ENCODE results near the gene ATN1.

The ATN1 gene

DNA sequence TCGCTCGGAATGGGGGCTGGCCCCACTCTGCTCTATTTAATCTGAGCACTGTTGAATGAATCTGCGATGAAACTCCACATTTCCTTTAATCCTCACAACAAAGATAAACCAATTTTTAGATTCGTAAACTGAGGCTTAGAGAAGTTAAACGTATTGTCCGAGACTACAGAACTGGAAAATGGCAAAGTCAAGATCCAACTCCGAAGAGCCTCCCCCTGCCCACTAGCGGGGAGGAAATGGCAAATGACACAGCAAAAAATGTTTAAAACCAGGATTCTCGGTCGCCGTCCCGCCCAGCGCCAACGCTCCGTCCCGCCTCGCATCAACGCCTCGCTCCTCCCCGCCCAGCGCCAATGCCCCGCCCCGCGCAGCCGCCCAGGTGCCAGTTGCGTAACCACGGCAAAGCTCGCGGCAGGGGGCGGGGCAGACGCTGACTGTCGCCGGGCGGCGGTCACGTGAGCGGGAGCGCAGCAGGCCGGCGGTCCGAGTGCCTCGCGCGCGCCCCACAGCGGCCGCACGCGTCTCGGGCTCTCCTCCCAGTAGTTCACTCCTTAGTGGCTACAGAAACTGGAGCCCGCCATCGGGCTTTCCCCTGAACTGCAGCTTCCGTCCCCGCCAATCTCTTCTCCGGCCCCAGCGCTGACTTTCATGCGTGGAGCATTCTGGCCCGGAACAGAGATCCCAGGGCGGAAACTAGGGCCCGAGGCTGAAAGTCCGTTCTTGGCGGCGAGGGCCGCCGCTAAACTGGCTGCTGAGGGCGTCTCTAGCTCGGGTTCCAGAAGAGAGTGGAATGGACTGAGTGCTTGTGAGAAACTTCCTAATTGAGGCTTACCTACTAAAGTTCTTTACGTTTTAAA lies 36.7 kb upstream of the ATN1 start (continued):
- TF ChIP-seq ZNF132 (tag by site-specific recombination; IDR thresholded peaks at IDR 0.05; ENCODE audit: borderline replicate concordance) (0 out of 2 replicates have a peak, but pooled peaks have one; percentile 20), ZBTB10 (tag by site-specific recombination; IDR thresholded peaks at IDR 0.05) (no peak), KLF10 (tag by site-specific recombination; IDR thresholded peaks at IDR 0.05) (peak; percentile 91), ZBTB26 (tag by site-specific recombination; optimal IDR thresholded peaks at IDR 0.05) (peak; percentile 86), ZNF558 (tag by site-specific recombination; IDR thresholded peaks at IDR 0.05) (no peak), REPIN1 (tag by site-specific recombination; IDR thresholded peaks at IDR 0.05; ENCODE audit: low read depth) (no peak), ZNF10 (tag by site-specific recombination; IDR thresholded peaks at IDR 0.05) (no peak), ZNF626 (tag by site-specific recombination; IDR thresholded peaks at IDR 0.05) (no peak), GLIS2 (tag by site-specific recombination; IDR thresholded peaks at IDR 0.05) (peak; percentile 24; the same call in 1 of the 2 replicates), WT1 (tag by site-specific recombination; IDR thresholded peaks at IDR 0.05) (peak; percentile 19; the same call in 1 of the 2 replicates), EGR2 (tag by site-specific recombination; IDR thresholded peaks at IDR 0.05; ENCODE audit: low read depth) (peak; percentile 91), ZNF112 (tag by site-specific recombination; IDR thresholded peaks at IDR 0.05) (no peak), GLIS1 (tag by site-specific recombination; IDR thresholded peaks at IDR 0.05) (peak; percentile 62; the same call in 1 of the 2 replicates), ZBTB8A (tag by site-specific recombination; IDR thresholded peaks at IDR 0.05) (peak; percentile 95), KLF16 (tag by site-specific recombination; IDR thresholded peaks at IDR 0.05) (peak; percentile 57; the same call in 1 of the 2 replicates), ZNF670 (tag by site-specific recombination; IDR thresholded peaks at IDR 0.05; ENCODE audit: low read depth) (no peak), ZBTB20 (tag by site-specific recombination; IDR thresholded peaks at IDR 0.05) (peak; percentile 52; the same call in 1 of the 2 replicates), HOXA7 (CRISPR knock-in tag; IDR thresholded peaks at IDR 0.05; ENCODE audit: borderline replicate concordance) (no peak), GFI1B (tag by site-specific recombination; IDR thresholded peaks at IDR 0.05) (no peak), ZFHX2 (tag by site-specific recombination; conservative IDR thresholded peaks at IDR 0.05) (peak; percentile 96), ZNF571 (tag by site-specific recombination; IDR thresholded peaks at IDR 0.05) (no peak), ZNF677 (tag by site-specific recombination; IDR thresholded peaks at IDR 0.05) (no peak), ZEB2 (tag by site-specific recombination; IDR thresholded peaks at IDR 0.05) (peak; percentile 92), SETDB1 (IDR thresholded peaks at IDR 0.05; ENCODE audit: insufficient read length, low read length) (no peak), SP7 (tag by site-specific recombination; IDR thresholded peaks at IDR 0.05) (peak; percentile 84), ZNF24 (tag by site-specific recombination; IDR thresholded peaks at IDR 0.05) (peak; percentile 51; the same call in 1 of the 2 replicates)
- TF ChIP-seq, protein P1, sequence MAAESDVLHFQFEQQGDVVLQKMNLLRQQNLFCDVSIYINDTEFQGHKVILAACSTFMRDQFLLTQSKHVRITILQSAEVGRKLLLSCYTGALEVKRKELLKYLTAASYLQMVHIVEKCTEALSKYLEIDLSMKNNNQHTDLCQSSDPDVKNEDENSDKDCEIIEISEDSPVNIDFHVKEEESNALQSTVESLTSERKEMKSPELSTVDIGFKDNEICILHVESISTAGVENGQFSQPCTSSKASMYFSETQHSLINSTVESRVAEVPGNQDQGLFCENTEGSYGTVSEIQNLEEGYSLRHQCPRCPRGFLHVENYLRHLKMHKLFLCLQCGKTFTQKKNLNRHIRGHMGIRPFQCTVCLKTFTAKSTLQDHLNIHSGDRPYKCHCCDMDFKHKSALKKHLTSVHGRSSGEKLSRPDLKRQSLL (tag by site-specific recombination; IDR thresholded peaks at IDR 0.05): peak; percentile 70
- TF ChIP-seq, protein P2, sequence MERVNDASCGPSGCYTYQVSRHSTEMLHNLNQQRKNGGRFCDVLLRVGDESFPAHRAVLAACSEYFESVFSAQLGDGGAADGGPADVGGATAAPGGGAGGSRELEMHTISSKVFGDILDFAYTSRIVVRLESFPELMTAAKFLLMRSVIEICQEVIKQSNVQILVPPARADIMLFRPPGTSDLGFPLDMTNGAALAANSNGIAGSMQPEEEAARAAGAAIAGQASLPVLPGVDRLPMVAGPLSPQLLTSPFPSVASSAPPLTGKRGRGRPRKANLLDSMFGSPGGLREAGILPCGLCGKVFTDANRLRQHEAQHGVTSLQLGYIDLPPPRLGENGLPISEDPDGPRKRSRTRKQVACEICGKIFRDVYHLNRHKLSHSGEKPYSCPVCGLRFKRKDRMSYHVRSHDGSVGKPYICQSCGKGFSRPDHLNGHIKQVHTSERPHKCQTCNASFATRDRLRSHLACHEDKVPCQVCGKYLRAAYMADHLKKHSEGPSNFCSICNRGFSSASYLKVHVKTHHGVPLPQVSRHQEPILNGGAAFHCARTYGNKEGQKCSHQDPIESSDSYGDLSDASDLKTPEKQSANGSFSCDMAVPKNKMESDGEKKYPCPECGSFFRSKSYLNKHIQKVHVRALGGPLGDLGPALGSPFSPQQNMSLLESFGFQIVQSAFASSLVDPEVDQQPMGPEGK (tag by site-specific recombination; IDR thresholded peaks at IDR 0.05): peak; percentile 76
- TF ChIP-seq, protein P3, sequence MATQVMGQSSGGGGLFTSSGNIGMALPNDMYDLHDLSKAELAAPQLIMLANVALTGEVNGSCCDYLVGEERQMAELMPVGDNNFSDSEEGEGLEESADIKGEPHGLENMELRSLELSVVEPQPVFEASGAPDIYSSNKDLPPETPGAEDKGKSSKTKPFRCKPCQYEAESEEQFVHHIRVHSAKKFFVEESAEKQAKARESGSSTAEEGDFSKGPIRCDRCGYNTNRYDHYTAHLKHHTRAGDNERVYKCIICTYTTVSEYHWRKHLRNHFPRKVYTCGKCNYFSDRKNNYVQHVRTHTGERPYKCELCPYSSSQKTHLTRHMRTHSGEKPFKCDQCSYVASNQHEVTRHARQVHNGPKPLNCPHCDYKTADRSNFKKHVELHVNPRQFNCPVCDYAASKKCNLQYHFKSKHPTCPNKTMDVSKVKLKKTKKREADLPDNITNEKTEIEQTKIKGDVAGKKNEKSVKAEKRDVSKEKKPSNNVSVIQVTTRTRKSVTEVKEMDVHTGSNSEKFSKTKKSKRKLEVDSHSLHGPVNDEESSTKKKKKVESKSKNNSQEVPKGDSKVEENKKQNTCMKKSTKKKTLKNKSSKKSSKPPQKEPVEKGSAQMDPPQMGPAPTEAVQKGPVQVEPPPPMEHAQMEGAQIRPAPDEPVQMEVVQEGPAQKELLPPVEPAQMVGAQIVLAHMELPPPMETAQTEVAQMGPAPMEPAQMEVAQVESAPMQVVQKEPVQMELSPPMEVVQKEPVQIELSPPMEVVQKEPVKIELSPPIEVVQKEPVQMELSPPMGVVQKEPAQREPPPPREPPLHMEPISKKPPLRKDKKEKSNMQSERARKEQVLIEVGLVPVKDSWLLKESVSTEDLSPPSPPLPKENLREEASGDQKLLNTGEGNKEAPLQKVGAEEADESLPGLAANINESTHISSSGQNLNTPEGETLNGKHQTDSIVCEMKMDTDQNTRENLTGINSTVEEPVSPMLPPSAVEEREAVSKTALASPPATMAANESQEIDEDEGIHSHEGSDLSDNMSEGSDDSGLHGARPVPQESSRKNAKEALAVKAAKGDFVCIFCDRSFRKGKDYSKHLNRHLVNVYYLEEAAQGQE (tag by site-specific recombination; IDR thresholded peaks at IDR 0.05): no peak; the same call in 1 of the 2 replicates
